CD14-positive monocyte (primary cell): ENCODE data around the gene EPHA2. TPM values are rescaled to one million over a fixed set of nuclear protein-coding genes. Genes with fewer than 3 reads are reported as not detected.

Experiments used
- DNase-seq, 3 donors: peaks; one replicate each; pipeline ENCODE4 v3.0.0-alpha.2; 2011 to 2022
- H2AFZ ChIP-seq: 2 replicates; pipeline ENCODE4 v1.6.0; 2012; ENCODE audit warnings: mild to moderate bottlenecking, low read depth, low read length, inconsistent platforms; ENCODE audit not compliant: insufficient read depth, poor library complexity, severe bottlenecking
- H3K27ac ChIP-seq, 2 donors: 1 replicate in 1 of 2; 2 replicates in 1 of 2; pipeline ENCODE4 v1.5.1; 2012 to 2013; ENCODE audit warnings: low read length in 2 of 2, control low read depth in 1 of 2, inconsistent platforms in 1 of 2, low read depth in 1 of 2, mild to moderate bottlenecking in 1 of 2
- H3K27me3 ChIP-seq, 2 donors: one replicate each; pipeline versions ENCODE4 v1.6.0 to v1.6.1; 2011 to 2013; ENCODE audit warnings: low read length in 2 of 2; ENCODE audit not compliant: control insufficient read depth in 2 of 2, insufficient read depth in 2 of 2
- H3K36me3 ChIP-seq, 2 donors: replicated peaks in 1 of 2; 1 replicate in 1 of 2; 2 replicates in 1 of 2; pipeline versions ENCODE4 v1.5.1 to v1.6.1; 2012 to 2013; ENCODE audit warnings: low read length in 2 of 2, control low read depth in 1 of 2, inconsistent platforms in 1 of 2, mild to moderate bottlenecking in 1 of 2; ENCODE audit not compliant: insufficient read depth in 2 of 2, control insufficient read depth in 1 of 2
- H3K4me1 ChIP-seq, 2 donors: 1 replicate in 1 of 2; 2 replicates in 1 of 2; pipeline versions ENCODE4 v1.5.1 to v1.6.1; 2012 to 2013; ENCODE audit warnings: low read length in 2 of 2, control low read depth in 1 of 2, inconsistent platforms in 1 of 2, mild to moderate bottlenecking in 1 of 2, moderate library complexity in 1 of 2; ENCODE audit not compliant: insufficient read depth in 2 of 2, control insufficient read depth in 1 of 2
- H3K4me2 ChIP-seq: replicated peaks from 2 replicates; pipeline ENCODE3; 2012; ENCODE audit warnings: low read length, moderate library complexity, mild to moderate bottlenecking; ENCODE audit not compliant: poor library complexity, severe bottlenecking; ENCODE audit errors: extremely low read depth
- H3K4me3 ChIP-seq, 3 experiments: fragments of 200-600 bp in 1 of 3; sonication (generic) in 1 of 3; replicated peaks in 1 of 3; 1 replicate in 2 of 3; 2 replicates in 1 of 3; pipeline ENCODE4 v1.5.1; 2011 to 2013; ENCODE audit warnings: low read length in 3 of 3, mild to moderate bottlenecking in 3 of 3, control low read depth in 2 of 3, low read depth in 2 of 3, inconsistent platforms in 1 of 3, moderate library complexity in 1 of 3
- H3K79me2 ChIP-seq: 2 replicates; pipeline ENCODE4 v1.6.0; 2012; ENCODE audit warnings: mild to moderate bottlenecking, control low read depth, inconsistent platforms, low read length, moderate library complexity; ENCODE audit not compliant: insufficient read depth
- H3K9ac ChIP-seq: 2 replicates; pipeline ENCODE4 v1.6.0; 2017; ENCODE audit warnings: low read length, mild to moderate bottlenecking; ENCODE audit not compliant: insufficient read depth, poor library complexity, severe bottlenecking
- H3K9me3 ChIP-seq, 2 donors: replicated peaks in 1 of 2; 1 replicate in 1 of 2; 2 replicates in 1 of 2; pipeline versions ENCODE4 v1.5.1 to v1.6.1; 2012 to 2013; ENCODE audit warnings: low read length in 2 of 2, control low read depth in 1 of 2; ENCODE audit not compliant: control insufficient read depth in 1 of 2, insufficient read depth in 1 of 2
- H4K20me1 ChIP-seq: 2 replicates; pipeline ENCODE4 v1.6.0; 2012; ENCODE audit warnings: mild to moderate bottlenecking, low read length, control low read depth, moderate library complexity; ENCODE audit not compliant: insufficient read depth
- H3K27ac Mint-ChIP-seq, 7 donors: one replicate each; pipeline ENCODE4 v1.8.0; 2020; ENCODE audit warnings: mild to moderate bottlenecking in 7 of 7, mixed read lengths in 7 of 7, moderate library complexity in 6 of 7, inconsistent platforms in 2 of 7
- H3K27me3 Mint-ChIP-seq, 3 donors: one replicate each; pipeline ENCODE4 v1.8.0; 2021 to 2022; ENCODE audit warnings: low read depth in 3 of 3, mild to moderate bottlenecking in 3 of 3, mixed read lengths in 3 of 3, moderate library complexity in 3 of 3, inconsistent platforms in 1 of 3
- H3K36me3 Mint-ChIP-seq, 2 donors: one replicate each; pipeline ENCODE4 v1.8.0; 2020; ENCODE audit warnings: mixed read lengths in 2 of 2, inconsistent platforms in 1 of 2, mild to moderate bottlenecking in 1 of 2
- H3K4me1 Mint-ChIP-seq: one replicate; pipeline ENCODE4 v1.8.0; 2020; ENCODE audit warnings: mild to moderate bottlenecking, mixed read lengths
- H3K4me3 Mint-ChIP-seq, 2 donors: one replicate each; pipeline ENCODE4 v1.8.0; 2020; ENCODE audit warnings: mild to moderate bottlenecking in 2 of 2, mixed read lengths in 2 of 2, moderate library complexity in 1 of 2
- H3K9me3 Mint-ChIP-seq, 7 donors: one replicate each; pipeline ENCODE4 v1.8.0; 2020 to 2022; ENCODE audit warnings: mixed read lengths in 7 of 7, mild to moderate bottlenecking in 6 of 7, moderate library complexity in 6 of 7, inconsistent platforms in 2 of 7
- CTCF ChIP-seq: fragments of 200-600 bp; IDR thresholded peaks from one replicate; pipeline ENCODE4 v1.8.0; 2022; ENCODE audit warnings: antibody characterized with exemption, mild to moderate bottlenecking
- WGBS: methylation state at CpG from one replicate; pipeline ENCODE4 v1.1.5; 2013; ENCODE audit warnings: missing lambda C conversion rate; ENCODE audit not compliant: insufficient coverage; 5-methylcytosine and 5-hydroxymethylcytosine counted together
- intact Hi-C, 2 donors: fragments of 100-400 bp; cut with micrococcal nuclease; formaldehyde crosslinking; loops; one replicate each; pipeline versions ENCODE4 v1.15.0 to v1.15.1; 2023
- polyA plus RNA-seq, 3 donors: library from polyadenylated mRNA; depleted of rRNA in 1 of 3; unstranded in 2 of 3; stranded (reverse) in 1 of 3; fragments of 300-500 nt in 2 of 3; fragments of >200 nt in 1 of 3; fragmentation: Illumina TruSeq in 2 of 3; gene quantifications; 1 replicate in 2 of 3; 2 replicates in 1 of 3; pipeline ENCODE4 v1.2.3, GENCODE V29; 2012 to 2021

EPHA2 gene
- polyA plus RNA-seq, 3 donors = 0.03 TPM; not detected in 2

GRCh38 chr1:16151995-16152384 is 3.9 kb downstream of the EPHA2 start:
- H3K36me3 Mint-ChIP-seq = no peaks in the 10 kb centered on the region
- no peaks in the 10 kb centered on the region for H3K79me2 ChIP-seq
- no peak for DNase-seq
- H3K27ac ChIP-seq = no peak overlapping the region
- H3K9ac ChIP-seq = no peak overlapping the region
- intact Hi-C loops = no loop called here
- no peak overlapping the region for H3K4me3 ChIP-seq
- H3K27me3 ChIP-seq = peaks cover 6 to 35% of the 10 kb centered on the region in 2 donors
- H3K4me2 ChIP-seq = no peak overlapping the region
- H3K27me3 Mint-ChIP-seq = peaks cover 26 to 48% (median 35%) of the 10 kb centered on the region in 3 donors
- peaks cover 32 to 35% of the 10 kb centered on the region in 2 donors for H3K4me1 ChIP-seq
- peaks cover 35% of the 10 kb centered on the region for H3K4me1 Mint-ChIP-seq
- no peak overlapping the region for H3K27ac Mint-ChIP-seq
- H2AFZ ChIP-seq = no peak overlapping the region
- peak overlapping the region in 1 of 2 donors; percentile 21 for H3K4me3 Mint-ChIP-seq
- no peaks in the 10 kb centered on the region for H3K36me3 ChIP-seq
- no CpG with 5 or more reads among the region's 4 CpGs for WGBS
- TF ChIP-seq CTCF = no peak
- H3K9me3 Mint-ChIP-seq = peaks cover 0 to 4% (median 0%) of the 10 kb centered on the region in 7 donors
- no peaks in the 10 kb centered on the region for H3K9me3 ChIP-seq
- H4K20me1 ChIP-seq = no peaks in the 10 kb centered on the region

- H3K4me2 ChIP-seq = no peak overlapping the region
- H3K27me3 Mint-ChIP-seq = peaks cover 21 to 44% (median 35%) of the 10 kb centered on the region in 3 donors
- peaks cover 0 to 4% (median 0%) of the 10 kb centered on the region in 7 donors for H3K9me3 Mint-ChIP-seq
- no peak overlapping the region for H3K27ac Mint-ChIP-seq
- peaks cover 29% of the 10 kb centered on the region for H3K4me1 Mint-ChIP-seq
- intact Hi-C loops = no loop called here
- peaks cover 27 to 29% of the 10 kb centered on the region in 2 donors for H3K4me1 ChIP-seq
- no peak for TF ChIP-seq CTCF
- no peaks in the 10 kb centered on the region for H3K36me3 Mint-ChIP-seq
- peak overlapping the region in 1 of 2 donors; percentile 21 for H3K4me3 Mint-ChIP-seq
- no peak for DNase-seq
- no peaks in the 10 kb centered on the region for H3K9me3 ChIP-seq
- H4K20me1 ChIP-seq = no peaks in the 10 kb centered on the region
- H2AFZ ChIP-seq = no peak overlapping the region
- H3K36me3 ChIP-seq = no peaks in the 10 kb centered on the region
- 28% methylated on average over 6 of the region's 9 CpGs for WGBS
- no peak overlapping the region for H3K9ac ChIP-seq
- H3K4me3 ChIP-seq = no peak overlapping the region
- H3K27ac ChIP-seq = no peak overlapping the region
- H3K27me3 ChIP-seq = peaks cover 6 to 29% of the 10 kb centered on the region in 2 donors
- no peaks in the 10 kb centered on the region for H3K79me2 ChIP-seq
These were observed 4.5 kb downstream of the EPHA2 start for GRCh38 chr1:16151196-16151994.
